Activated T-helper 2 cell treated with anti-CD3 and anti-CD28 coated beads, Interferon-gamma antibody, Interleukin-2, Interleukin-4, amounts not matched to agents 10 μg/mL and 5 μg/mL and 100 μg/mL, durations not matched to agents 14 hours and 24 hours and 36 hours (primary cell): ENCODE measurements around the gene OGFOD2. TPM values are rescaled to one million over a fixed set of nuclear protein-coding genes. Genes with fewer than 3 reads are reported as not detected.
A peak's percentile ranks its signal among the peaks of the same experiment; 100 is the strongest.
"Not testable (repeated sequence)": the region's sequence is repeated elsewhere in the genome, so short reads cannot be mapped to it uniquely, and the experiment has no call there.

Source experiments
- DNase-seq: peaks from one replicate; pipeline ENCODE4 v3.0.0; 2021; ENCODE audit warnings: low spot score
- H3K27ac Mint-ChIP-seq: one replicate; pipeline ENCODE4 v1.8.0; 2021; ENCODE audit warnings: mixed read lengths
- H3K27me3 Mint-ChIP-seq: one replicate; pipeline ENCODE4 v1.8.0; 2021; ENCODE audit warnings: low read depth, mixed read lengths
- H3K36me3 Mint-ChIP-seq: one replicate; pipeline ENCODE4 v1.8.0; 2021; ENCODE audit warnings: low read depth, mixed read lengths
- H3K4me1 Mint-ChIP-seq: one replicate; pipeline ENCODE4 v1.8.0; 2021; ENCODE audit warnings: low read depth, mixed read lengths
- H3K4me3 Mint-ChIP-seq: one replicate; pipeline ENCODE4 v1.8.0; 2021; ENCODE audit warnings: low read depth, mild to moderate bottlenecking, moderate library complexity, mixed read lengths
- H3K9me3 Mint-ChIP-seq: one replicate; pipeline ENCODE4 v1.8.0; 2021; ENCODE audit warnings: mixed read lengths
- intact Hi-C: fragments of 100-400 bp; cut with micrococcal nuclease; formaldehyde crosslinking; loops from one replicate; pipeline ENCODE4 v1.15.1; 2023
- total RNA-seq: library from RNA; stranded (reverse); gene quantifications from 2 replicates; pipeline ENCODE4 v1.2.3, GENCODE V29; 2022

Gene OGFOD2
- total RNA-seq, 1 donor from 2014 or later = 20.3 TPM

DNA sequence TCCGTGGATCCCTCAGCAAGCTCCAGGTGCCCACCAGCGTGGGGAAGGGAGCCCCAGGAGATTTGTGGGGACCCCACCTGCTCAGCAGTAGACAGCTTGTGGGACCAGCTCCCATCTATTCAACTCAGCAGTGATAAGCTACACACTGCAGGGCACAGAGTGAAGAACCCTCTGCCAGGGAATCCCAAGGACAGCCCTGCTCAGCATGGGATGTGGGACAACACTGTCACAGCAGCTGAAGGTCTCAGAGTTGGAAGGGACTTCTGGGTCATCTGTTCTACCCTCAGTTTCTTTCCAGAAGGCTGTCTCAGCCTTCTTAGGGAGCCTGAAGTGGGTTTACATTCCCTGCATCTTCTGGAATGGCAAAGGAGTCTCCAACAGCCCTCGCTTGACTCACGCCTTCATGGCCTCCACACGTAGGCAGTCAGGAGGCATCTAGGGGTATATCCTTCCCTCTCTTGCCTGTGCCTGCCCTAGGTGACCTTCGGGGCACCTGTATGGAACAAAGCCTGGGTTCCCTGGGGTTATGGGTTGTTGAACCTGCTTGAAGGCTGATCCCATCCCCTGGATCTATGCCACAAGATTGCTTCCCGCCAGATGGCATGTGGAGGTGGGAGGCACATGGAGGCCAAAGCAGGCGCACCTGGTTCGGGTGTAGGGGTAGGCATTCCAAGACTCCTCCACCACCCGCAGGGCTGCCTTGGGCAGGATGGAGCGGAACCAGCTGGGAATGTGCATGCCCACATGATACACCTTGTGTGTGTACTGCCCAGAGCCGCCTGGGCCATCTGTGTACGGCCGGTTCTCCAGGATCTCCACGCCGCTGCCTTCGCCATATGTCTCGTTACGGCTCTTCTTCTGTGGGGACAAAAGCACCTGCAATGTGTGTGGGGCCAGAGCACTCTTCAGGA lies 38.4 kb downstream of the OGFOD2 start:
- no peak overlapping the region for H3K27ac Mint-ChIP-seq
- H3K4me3 Mint-ChIP-seq = no peak overlapping the region
- H3K4me1 Mint-ChIP-seq = peaks cover 1% of the 10 kb centered on the region
- H3K36me3 Mint-ChIP-seq = no peaks in the 10 kb centered on the region
- intact Hi-C loops = no loop called here
- H3K9me3 Mint-ChIP-seq = no peaks in the 10 kb centered on the region
- H3K27me3 Mint-ChIP-seq = no peaks in the 10 kb centered on the region
- DNase-seq = no peak

DNA sequence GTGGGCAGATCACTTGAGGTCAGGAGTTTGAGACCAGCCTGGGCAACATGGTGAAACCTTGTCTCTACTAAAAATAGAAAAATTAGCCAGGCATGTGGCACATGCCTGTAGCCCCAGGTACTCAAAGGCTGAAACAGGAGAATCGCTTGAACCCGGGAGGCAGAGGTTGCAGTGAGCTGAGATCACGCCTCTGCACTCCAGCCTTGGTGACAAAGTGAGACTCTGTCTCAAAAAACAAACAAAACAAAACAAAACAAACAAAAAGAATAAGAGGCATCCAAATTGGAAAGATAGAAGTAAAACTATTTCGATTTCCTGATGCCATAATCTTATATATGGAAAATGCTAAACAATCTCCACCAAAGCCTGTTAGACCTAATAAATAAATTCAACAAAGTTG lies 39.4 kb downstream of the OGFOD2 start:
- H3K27ac Mint-ChIP-seq, H3K36me3 Mint-ChIP-seq, H3K9me3 Mint-ChIP-seq, H3K27me3 Mint-ChIP-seq, H3K4me3 Mint-ChIP-seq, DNase-seq, intact Hi-C loops, H3K4me1 Mint-ChIP-seq: not testable (repeated sequence)

DNA sequence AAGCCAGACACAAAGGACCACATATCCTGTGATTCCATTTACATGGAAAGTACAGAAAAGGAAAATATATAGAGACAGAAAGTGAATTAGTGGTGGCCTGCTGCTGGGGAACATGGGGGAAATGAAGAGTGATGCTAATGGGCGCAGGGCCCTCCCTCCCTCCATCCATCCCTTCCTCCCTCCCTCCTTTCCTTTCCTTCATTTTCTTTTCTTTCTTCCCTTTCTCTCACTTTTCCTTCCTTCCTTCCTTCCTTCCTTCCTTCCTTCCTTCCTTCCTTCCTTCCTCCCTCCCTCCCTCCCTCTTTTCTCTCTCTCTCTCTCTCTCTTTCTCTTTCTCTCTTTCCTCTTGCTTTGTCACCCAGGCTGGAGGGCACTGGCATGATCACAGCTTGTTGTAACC lies 42.7 kb downstream of the OGFOD2 start:
- Mint-ChIP-seq H3K27ac (no peak overlapping the region), H3K27me3 (no peaks in the 10 kb centered on the region), H3K9me3 (no peaks in the 10 kb centered on the region), H3K36me3 (no peaks in the 10 kb centered on the region), H3K4me3 (no peak overlapping the region), H3K4me1 (peaks cover 5% of the 10 kb centered on the region)
- intact Hi-C loops = no loop called here
- no peak for DNase-seq

DNA sequence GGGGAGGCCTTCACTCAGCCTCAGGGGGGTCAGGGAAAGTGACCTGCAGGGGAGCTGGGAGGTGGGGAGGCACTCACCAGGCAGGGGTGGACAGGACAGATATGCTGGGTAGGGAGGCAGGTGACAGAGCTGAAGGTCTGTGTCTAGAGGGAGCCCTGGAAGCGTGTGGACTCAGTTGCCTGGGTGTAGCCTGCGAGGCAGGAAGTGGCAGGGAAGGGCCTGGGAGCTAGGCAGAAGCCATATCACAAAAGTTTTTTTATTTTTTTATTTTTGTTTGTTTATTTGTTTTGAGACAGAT lies 44.7 kb downstream of the OGFOD2 start:
- no peak overlapping the region for H3K4me3 Mint-ChIP-seq
- H3K4me1 Mint-ChIP-seq = peaks cover 17% of the 10 kb centered on the region
- intact Hi-C loops = loop anchor here (5.0 kb wide), 2 partner anchors 58 to 218 kb away; no protein-coding TSS in a partner anchor
- no peaks in the 10 kb centered on the region for H3K9me3 Mint-ChIP-seq
- no peaks in the 10 kb centered on the region for H3K27me3 Mint-ChIP-seq
- no peak for DNase-seq
- no peak overlapping the region for H3K27ac Mint-ChIP-seq
- H3K36me3 Mint-ChIP-seq = no peaks in the 10 kb centered on the region

DNA sequence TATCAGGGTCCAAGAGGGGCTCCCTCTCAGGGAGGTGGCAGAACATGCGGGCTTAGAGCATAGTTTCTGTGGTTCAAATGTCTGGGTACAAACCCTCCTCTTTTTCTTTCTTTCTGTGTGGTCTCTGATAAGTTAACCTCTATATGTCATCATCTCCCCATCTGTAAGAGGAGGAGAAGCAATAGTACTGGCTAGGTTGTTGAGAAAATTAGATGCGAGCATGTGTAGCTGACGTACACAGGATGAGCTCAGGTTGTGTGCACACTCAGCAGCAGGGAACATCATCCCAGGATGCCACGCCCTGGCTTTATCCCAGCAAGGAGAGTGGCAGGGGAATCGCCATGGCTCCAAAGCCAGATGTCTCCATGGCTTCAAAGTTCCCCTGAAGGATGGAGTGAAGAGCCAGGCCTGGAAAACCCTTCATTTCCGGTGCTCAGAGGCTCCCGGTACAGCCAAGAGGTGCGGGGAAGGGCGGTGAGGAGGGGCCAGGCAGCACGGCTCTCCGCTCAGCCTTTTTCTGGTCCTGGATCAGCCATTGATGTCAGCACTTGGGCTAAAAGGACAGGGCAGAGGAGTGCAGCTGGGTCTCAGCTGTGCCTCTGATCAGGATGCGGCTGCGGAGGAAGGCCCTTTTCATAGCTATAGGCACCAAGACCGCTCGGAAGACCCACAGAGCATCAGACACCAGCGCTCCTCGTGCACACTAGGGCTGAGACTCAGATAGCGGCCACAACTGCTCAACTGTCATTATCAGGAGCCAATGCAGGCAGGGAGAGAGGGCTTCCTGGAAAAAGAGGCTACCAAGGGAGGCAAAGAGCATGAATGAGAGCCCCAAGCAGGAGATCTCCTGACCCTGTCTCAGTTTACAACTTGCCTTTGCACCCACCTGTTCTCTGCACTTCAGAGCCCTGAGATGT lies 46.9 kb downstream of the OGFOD2 start:
- Mint-ChIP-seq H3K36me3 (no peaks in the 10 kb centered on the region), H3K27me3 (no peaks in the 10 kb centered on the region), H3K4me3 (no peak overlapping the region), H3K4me1 (peaks cover 25% of the 10 kb centered on the region), H3K27ac (no peak overlapping the region), H3K9me3 (no peaks in the 10 kb centered on the region)
- no peak for DNase-seq
- intact Hi-C loops = loop anchor here (5.0 kb wide), 2 partner anchors 55 to 215 kb away; no protein-coding TSS in a partner anchor

DNA sequence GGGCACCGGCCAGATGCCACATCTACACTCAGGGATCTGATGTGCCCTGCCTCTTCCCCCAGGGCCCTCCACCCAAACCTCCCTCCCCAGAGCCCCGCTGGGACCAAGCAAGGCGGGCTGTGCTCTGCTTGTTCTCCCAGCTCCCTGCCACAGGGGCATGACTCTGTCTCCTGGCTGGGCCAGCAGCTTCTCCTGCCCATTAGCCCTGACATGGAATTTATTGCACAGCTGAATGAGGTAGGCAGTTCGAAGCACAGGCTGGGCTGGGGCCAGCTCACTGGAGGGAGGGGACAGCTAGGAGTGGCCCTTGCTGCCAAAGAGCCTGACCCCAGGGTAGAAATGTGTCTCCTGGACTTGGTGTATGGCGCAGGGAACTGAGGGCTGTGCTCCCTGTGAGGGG lies 47.8 kb downstream of the OGFOD2 start:
- no peaks in the 10 kb centered on the region for H3K9me3 Mint-ChIP-seq
- H3K27ac Mint-ChIP-seq = no peak overlapping the region
- no peak for DNase-seq
- intact Hi-C loops = loop anchor here (5.0 kb wide), 2 partner anchors 54 to 214 kb away; no protein-coding TSS in a partner anchor
- peaks cover 25% of the 10 kb centered on the region for H3K4me1 Mint-ChIP-seq
- no peak overlapping the region for H3K4me3 Mint-ChIP-seq
- no peaks in the 10 kb centered on the region for H3K27me3 Mint-ChIP-seq
- no peaks in the 10 kb centered on the region for H3K36me3 Mint-ChIP-seq

DNA sequence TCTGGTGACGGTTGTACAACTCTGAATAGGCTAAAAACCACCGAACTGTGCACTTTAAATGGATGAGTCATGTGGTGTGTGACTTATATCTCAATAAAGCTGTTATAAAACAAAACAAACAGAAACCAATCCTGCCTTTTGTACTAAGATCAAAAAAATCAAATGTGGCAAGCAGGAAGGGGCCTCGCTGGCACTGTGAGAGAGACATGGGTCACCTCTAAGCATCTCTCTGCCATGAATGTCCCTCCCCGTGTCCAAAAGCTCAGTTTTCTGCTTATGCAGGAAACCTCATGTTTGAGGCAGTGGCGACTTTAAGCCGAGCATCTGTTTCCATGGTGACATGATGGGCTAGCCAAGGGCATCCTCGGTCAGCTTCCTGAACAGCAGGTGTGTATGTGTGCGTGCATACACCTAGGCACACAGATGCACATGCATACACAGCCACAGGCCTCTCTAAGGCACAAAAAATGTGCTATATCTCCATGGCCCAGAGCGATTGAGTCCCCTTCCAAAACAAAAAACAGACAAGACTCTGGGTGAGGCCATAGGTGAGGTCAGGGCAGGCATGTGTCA lies 49.9 kb downstream of the OGFOD2 start:
- intact Hi-C loops = loop anchor here (5.0 kb wide), 2 partner anchors 52 to 212 kb away; no protein-coding TSS in a partner anchor
- H3K4me3 Mint-ChIP-seq = no peak overlapping the region
- no peak for DNase-seq

DNA sequence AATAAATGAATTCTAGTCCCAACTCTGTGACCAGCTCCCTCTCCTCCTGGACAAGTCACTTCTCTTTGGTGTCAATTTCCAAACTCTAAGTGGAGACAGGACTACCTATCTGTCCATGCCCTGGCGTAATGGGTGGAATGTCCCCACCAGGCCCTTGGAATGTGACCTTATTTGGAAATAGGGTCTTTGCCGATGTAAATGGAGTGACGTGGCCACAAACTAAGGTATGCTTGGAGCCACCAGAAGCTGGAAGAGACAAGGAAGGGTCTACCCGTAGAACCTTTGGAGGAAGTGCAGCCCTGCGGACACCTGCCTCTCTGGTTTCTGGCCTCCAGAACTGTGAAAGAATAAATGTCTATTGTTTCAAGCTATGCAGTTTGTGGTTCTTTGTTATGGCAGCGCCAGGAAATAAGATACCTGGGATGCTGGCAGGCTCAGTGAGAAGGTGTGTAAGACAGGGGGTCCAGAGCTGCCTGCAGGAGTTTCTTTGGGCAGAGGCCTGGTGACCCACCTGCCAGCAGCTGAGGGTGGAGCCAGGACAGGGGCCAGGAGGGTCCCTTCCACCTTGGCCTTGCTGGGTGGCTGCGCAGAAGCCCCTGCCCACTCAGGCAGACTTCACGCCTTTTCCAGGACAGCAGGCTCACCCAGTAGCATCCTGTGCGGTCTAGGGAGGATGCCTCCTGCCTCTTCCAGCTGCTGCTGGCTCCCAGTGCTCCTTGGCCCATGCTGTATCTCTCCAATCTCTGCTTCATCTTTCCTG lies 51.2 kb downstream of the OGFOD2 start:
- intact Hi-C loops = no loop called here
- Mint-ChIP-seq H3K4me1 (peaks cover 20% of the 10 kb centered on the region), H3K4me3 (no peak overlapping the region), H3K9me3 (no peaks in the 10 kb centered on the region), H3K27me3 (no peaks in the 10 kb centered on the region), H3K27ac (no peak overlapping the region), H3K36me3 (no peaks in the 10 kb centered on the region)
- no peak for DNase-seq

More for the DNA sequence above, 49.9 kb downstream of the OGFOD2 start:
- H3K4me1 Mint-ChIP-seq = peaks cover 20% of the 10 kb centered on the region
- no peaks in the 10 kb centered on the region for H3K36me3 Mint-ChIP-seq
- peak overlapping the region; percentile 42 for H3K27ac Mint-ChIP-seq
- no peaks in the 10 kb centered on the region for H3K27me3 Mint-ChIP-seq
- H3K9me3 Mint-ChIP-seq = no peaks in the 10 kb centered on the region

DNA sequence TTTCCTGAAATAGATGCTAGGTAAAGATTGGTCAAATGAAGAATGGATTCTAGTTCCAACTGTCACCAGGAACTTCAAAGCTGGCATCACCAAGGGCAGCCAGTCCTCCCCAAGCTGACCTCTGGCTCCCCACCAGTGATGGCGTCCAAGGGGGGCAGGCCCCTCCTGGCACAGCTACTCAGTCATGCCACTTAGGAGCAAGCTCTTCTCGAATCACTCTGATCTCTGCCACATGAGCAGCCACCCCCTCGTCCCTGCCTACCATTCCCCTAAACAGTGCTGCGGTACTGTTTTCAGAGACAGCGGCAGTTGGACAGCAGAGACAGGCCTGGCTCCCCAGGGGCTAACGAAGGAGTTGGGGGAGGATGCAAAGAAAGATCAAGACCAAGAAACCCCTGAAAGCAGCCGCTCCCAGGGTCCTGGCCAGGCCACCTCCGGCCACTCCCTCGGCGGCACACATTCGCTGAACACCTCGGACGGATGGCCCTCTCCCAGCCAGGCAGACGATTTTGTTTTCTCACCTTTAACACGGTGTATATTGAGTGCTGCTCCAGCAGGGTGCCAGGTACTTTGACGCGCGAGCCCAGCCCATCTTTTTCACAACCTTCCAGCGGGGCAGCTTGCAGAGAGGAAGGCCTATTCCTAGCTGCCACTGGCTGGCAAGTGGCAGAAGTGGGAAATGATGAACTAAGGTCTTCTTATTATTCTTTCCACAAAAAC lies 52.8 kb downstream of the OGFOD2 start:
- Mint-ChIP-seq H3K27me3 (no peaks in the 10 kb centered on the region), H3K4me1 (peaks cover 20% of the 10 kb centered on the region), H3K36me3 (no peaks in the 10 kb centered on the region), H3K27ac (no peak overlapping the region), H3K9me3 (no peaks in the 10 kb centered on the region), H3K4me3 (no peak overlapping the region)
- no peak for DNase-seq
- intact Hi-C loops = no loop called here

DNA sequence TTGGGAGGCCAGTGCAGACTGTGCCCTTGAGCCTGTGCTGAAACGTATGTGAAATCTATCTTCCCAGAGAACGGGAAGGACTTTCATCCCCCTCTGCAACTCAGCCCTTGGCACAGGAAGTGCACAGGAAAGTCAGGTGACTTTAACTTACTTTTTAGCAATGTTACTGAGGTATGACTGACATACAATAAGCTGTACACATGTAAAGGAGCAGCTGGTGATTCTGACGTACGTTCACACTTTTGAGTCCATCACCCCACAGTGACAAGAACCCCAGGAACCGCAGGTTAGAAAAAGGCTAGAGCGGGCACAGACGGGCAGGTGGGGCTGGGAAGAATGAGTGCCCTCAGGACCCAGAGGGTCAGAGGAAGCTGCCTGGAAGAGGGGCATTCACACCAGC lies 53.4 kb downstream of the OGFOD2 start:
- H3K27me3 Mint-ChIP-seq = no peaks in the 10 kb centered on the region

DNA sequence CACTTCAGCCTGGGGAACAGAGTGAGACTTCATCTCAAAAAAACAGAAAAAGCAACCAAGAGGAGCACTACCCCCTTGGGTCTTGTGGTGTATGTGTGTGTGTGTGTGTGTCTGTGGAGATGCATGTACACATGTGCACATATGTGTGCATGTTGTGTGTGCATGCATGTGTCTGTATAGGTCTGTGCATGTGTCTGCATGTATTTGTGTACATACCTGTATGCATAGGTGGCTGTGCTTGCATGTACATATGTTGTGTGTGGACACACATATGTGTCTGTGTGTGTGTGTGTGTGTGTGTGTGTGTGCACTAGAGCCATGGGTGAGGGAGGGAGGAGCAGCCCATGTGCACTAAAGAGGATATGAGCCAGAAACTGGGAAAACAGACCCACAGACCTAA lies 54.5 kb downstream of the OGFOD2 start:
- H3K4me3 Mint-ChIP-seq = no peak overlapping the region
- H3K27ac Mint-ChIP-seq = no peak overlapping the region
- H3K27me3 Mint-ChIP-seq = no peaks in the 10 kb centered on the region
- H3K4me1 Mint-ChIP-seq = peaks cover 20% of the 10 kb centered on the region
- no peaks in the 10 kb centered on the region for H3K9me3 Mint-ChIP-seq
- intact Hi-C loops = no loop called here
- DNase-seq = no peak
- peaks cover 4% of the 10 kb centered on the region for H3K36me3 Mint-ChIP-seq

More for the DNA sequence above, 53.4 kb downstream of the OGFOD2 start:
- Mint-ChIP-seq H3K36me3 (no peaks in the 10 kb centered on the region), H3K4me3 (no peak overlapping the region), H3K27ac (no peak overlapping the region), H3K9me3 (no peaks in the 10 kb centered on the region), H3K4me1 (peaks cover 21% of the 10 kb centered on the region)
- DNase-seq = no peak
- intact Hi-C loops = no loop called here
